ENCODE results near the gene TTLL8. TPM values are rescaled to one million over a fixed set of nuclear protein-coding genes. Genes with fewer than 3 reads are reported as not detected.

TTLL8 gene
- polyA plus RNA-seq, 1 of the 3 experiments (the other 2 are of a cell fraction) = not detected

DNA sequence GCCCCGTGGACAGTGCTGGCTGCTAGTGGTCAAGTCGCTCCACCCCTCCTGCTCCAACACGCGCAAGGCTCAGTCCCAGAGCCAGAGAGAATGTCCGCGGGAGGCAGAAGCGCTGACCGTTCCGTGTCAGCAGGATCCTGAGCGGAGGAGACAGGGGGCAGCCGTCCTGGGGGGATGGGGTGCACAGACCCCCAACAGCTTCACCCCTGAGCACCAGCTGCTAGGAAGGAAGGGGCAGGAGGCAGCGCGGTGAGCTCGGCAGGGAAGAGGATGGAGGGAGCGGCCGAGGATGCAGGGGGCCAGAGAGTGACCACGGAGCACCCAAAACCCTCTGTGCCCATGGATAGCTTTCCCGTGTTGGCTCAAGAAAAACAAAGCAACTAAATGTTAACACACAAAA lies 6.4 kb upstream of the TTLL8 start:
- ChIA-PET POLR2A (no interaction called here), CTCF (interaction anchor here (0.6 to 2.1 kb wide), 4 partner anchors 10 to 75 kb away, joined by 3 to 5 read pairs (median 4); no protein-coding TSS in a partner anchor)
- Histone ChIP-seq H3K4me1 (ENCODE audit: control insufficient read depth in 1 of 2, insufficient read depth in 2 of 2, low read depth in 1 of 2, low read length in 1 of 2) (no peaks in the 10 kb centered on the region), H3K9ac (no peak overlapping the region), H3K27me3 (ENCODE audit: insufficient read depth) (peaks cover 12% of the 10 kb centered on the region; the same call in 1 of the 2 replicates), H3K79me2 (ENCODE audit: insufficient read depth) (no peaks in the 10 kb centered on the region), H3K9me3 (no peaks in the 10 kb centered on the region), H4K20me1 (ENCODE audit: insufficient read depth) (no peaks in the 10 kb centered on the region), H3K4me3 (ENCODE audit: low read depth in 2 of 2, low read length in 1 of 2) (no peak overlapping the region), H3K27ac (ENCODE audit: low read depth in 2 of 2, low read length in 1 of 2) (no peak overlapping the region), H3K9me2 (no peaks in the 10 kb centered on the region), H3F3A (replicated peaks; ENCODE audit: insufficient read depth) (no peaks in the 10 kb centered on the region), H2AFZ (ENCODE audit: low read depth) (no peak overlapping the region), H3K4me2 (no peak overlapping the region), H3K36me3 (replicated peaks in 1 of 2; ENCODE audit: control insufficient read depth in 1 of 2, insufficient read depth in 2 of 2, low read length in 1 of 2) (no peaks in the 10 kb centered on the region)
- WGBS (ENCODE audit: low lambda C conversion rate) = 80% methylated on average over 18 of the region's 18 CpGs
- no peak for DNase-seq
- TF ChIP-seq EZH2phosphoT487 (IDR thresholded peaks at IDR 0.05; ENCODE audit: borderline replicate concordance, low read depth) = no peak
- TF ChIP-seq, protein P1, sequence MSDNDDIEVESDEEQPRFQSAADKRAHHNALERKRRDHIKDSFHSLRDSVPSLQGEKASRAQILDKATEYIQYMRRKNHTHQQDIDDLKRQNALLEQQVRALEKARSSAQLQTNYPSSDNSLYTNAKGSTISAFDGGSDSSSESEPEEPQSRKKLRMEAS (IDR thresholded peaks at IDR 0.05; ENCODE audit: low read depth) = no peak
- TF ChIP-seq TCF12 (IDR thresholded peaks at IDR 0.05) = no peak

- Histone ChIP-seq H3K9me2 (no peaks in the 10 kb centered on the region), H3K27ac (ENCODE audit: low read depth in 2 of 2, low read length in 1 of 2) (no peak overlapping the region), H2AFZ (ENCODE audit: low read depth) (no peak overlapping the region), H3K9me3 (no peaks in the 10 kb centered on the region), H3K27me3 (ENCODE audit: insufficient read depth) (peaks cover 17% of the 10 kb centered on the region), H3K36me3 (replicated peaks in 1 of 2; ENCODE audit: control insufficient read depth in 1 of 2, insufficient read depth in 2 of 2, low read length in 1 of 2) (no peaks in the 10 kb centered on the region), H3K79me2 (ENCODE audit: insufficient read depth) (no peaks in the 10 kb centered on the region), H3F3A (replicated peaks; ENCODE audit: insufficient read depth) (no peaks in the 10 kb centered on the region), H3K4me3 (ENCODE audit: low read depth in 2 of 2, low read length in 1 of 2) (no peak overlapping the region), H3K9ac (no peak overlapping the region), H3K4me1 (ENCODE audit: control insufficient read depth in 1 of 2, insufficient read depth in 2 of 2, low read depth in 1 of 2, low read length in 1 of 2) (no peaks in the 10 kb centered on the region; a peak in 1 of 4 replicates), H3K4me2 (no peak overlapping the region), H4K20me1 (ENCODE audit: insufficient read depth) (no peaks in the 10 kb centered on the region)
- ChIA-PET CTCF (interaction anchor here (1.0 to 2.1 kb wide), 3 partner anchors 11 to 55 kb away, joined by 3 to 5 read pairs (median 5); no protein-coding TSS in a partner anchor), POLR2A (no interaction called here)
- WGBS (ENCODE audit: low lambda C conversion rate) = 69% methylated on average over 15 of the region's 23 CpGs
- no peak for DNase-seq
- TF ChIP-seq CHD2 (IDR thresholded peaks at IDR 0.05; ENCODE audit: low read length, partially characterized antibody) (no peak), FOSL2 (IDR thresholded peaks at IDR 0.05; ENCODE audit: borderline replicate concordance, low read depth) (no peak), GATA2 (CRISPR knock-in tag; IDR thresholded peaks at IDR 0.05) (no peak), SMC3 (IDR thresholded peaks at IDR 0.05; ENCODE audit: low read depth, low read length) (no peak), FOXJ3 (CRISPR knock-in tag; IDR thresholded peaks at IDR 0.05) (no peak)
These were observed 5.7 kb upstream of the TTLL8 start for GRCh38 chr22:50063589-50064393.

DNA sequence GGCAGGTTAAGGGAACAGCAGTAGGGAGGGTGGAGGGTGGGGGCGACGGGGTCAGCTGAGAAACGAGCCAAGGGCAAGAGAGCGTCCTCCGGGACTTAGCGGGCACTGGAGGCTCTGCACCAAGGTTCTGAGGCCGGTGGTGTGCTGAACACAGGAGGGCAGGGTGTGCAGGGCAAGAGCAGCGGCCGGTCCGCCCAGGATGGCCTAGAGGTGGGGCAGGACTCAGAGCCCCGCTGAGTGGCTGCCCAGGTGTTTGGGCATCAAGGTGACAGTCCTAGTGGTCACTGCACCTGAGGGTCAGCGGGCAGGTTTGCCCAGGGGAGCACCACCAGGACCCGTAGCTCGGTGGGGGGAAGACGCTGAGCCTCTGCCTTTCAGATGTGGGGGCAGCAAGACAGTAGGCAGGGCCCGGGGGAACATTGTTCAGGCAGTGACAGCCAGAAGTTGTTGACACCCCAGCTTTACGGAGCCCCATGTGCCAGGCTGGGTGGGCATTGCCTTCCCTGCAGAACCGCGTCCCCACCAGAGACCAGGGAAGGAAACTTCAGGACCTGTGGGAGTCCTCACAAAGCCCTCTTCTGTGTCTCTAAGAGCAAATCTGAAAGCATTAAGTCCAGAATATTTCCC lies 4.5 kb upstream of the TTLL8 start:
- 85% methylated on average over 13 of the region's 19 CpGs for WGBS (ENCODE audit: low lambda C conversion rate)
- POLR2A ChIA-PET = no interaction called here

More for the DNA sequence above, 4.5 kb upstream of the TTLL8 start:
- Histone ChIP-seq H3K4me3 (ENCODE audit: low read depth in 2 of 2, low read length in 1 of 2) (no peak overlapping the region), H2AFZ (ENCODE audit: low read depth) (no peak overlapping the region), H3K9ac (no peak overlapping the region), H3K9me2 (no peaks in the 10 kb centered on the region), H3K4me1 (ENCODE audit: control insufficient read depth in 1 of 2, insufficient read depth in 2 of 2, low read depth in 1 of 2, low read length in 1 of 2) (no peaks in the 10 kb centered on the region; a peak in 1 of 4 replicates), H3K9me3 (no peaks in the 10 kb centered on the region), H3K4me2 (no peak overlapping the region), H3K79me2 (ENCODE audit: insufficient read depth) (no peaks in the 10 kb centered on the region), H3K27me3 (ENCODE audit: insufficient read depth) (peaks cover 20% of the 10 kb centered on the region), H3F3A (replicated peaks; ENCODE audit: insufficient read depth) (no peaks in the 10 kb centered on the region), H4K20me1 (ENCODE audit: insufficient read depth) (no peaks in the 10 kb centered on the region), H3K27ac (ENCODE audit: low read depth in 2 of 2, low read length in 1 of 2) (no peak overlapping the region), H3K36me3 (replicated peaks in 1 of 2; ENCODE audit: control insufficient read depth in 1 of 2, insufficient read depth in 2 of 2, low read length in 1 of 2) (no peaks in the 10 kb centered on the region)
- CTCF ChIA-PET = interaction anchor here (2.1 kb wide), 1 partner anchor 32 kb away, joined by 5 read pairs; no protein-coding TSS in a partner anchor
- no peak for DNase-seq
- TF ChIP-seq CTCF (IDR thresholded peaks at IDR 0.05) = no peak
- TF ChIP-seq SIN3A (IDR thresholded peaks at IDR 0.05; ENCODE audit: borderline replicate concordance, low read depth, low read length) = no peak
- no peak for TF ChIP-seq FOSL2 (IDR thresholded peaks at IDR 0.05; ENCODE audit: borderline replicate concordance, low read depth)
- TF ChIP-seq NRF1 (IDR thresholded peaks at IDR 0.05; ENCODE audit: low read depth, low read length) = no peak
